Stimulated activated CD8-positive, alpha-beta memory T cell treated with anti-CD3 and anti-CD28 coated beads, Interleukin-12 subunit alpha, Interleukin-12 subunit beta, amount 100 ng/mL, for 1 hour (primary cell): ENCODE results near the gene VGLL4.

ENCODE experiments used
- DNase-seq: peaks from one replicate; pipeline ENCODE4 v3.0.0-alpha.2; 2020; ENCODE audit warnings: low read depth

VGLL4 gene

DNA sequence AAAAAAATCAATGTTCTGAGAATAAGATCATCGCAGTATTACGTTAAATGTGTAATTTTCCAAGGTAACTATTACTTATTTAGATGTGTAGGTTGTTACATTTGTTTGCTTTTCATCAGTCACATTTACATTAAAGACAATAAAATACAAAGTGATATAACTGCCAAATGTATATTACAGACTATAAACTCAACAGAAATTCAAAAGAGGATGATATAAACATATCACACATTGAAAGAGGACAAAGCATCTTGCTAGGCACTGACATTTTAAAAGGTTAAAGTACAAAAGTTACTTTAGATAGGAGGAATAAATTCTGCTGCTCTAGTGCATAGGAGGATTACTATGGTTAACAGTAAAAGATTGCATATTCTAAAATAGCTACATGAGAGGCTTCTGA, 16.1 kb downstream of the VGLL4 start:
- no peak for DNase-seq

DNA sequence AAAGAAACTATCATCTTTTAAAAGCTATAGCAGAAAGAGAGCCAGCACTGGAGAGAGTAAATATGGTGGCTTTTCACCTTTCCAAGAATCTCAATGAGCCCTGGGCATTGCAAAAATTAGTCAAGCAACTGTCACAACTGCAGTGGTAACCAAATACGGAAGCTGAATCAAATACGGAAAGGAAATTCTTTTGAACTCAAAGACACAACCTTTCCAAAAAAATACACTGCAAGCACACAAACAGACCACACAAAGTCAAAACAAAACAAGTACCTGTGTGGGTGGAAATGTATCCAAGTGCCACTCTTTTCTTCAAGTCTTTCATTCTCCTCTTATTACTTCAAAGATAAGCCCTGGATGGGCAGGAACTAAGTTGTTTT, 17.6 kb downstream of the VGLL4 start:
- DNase-seq: no peak

DNA sequence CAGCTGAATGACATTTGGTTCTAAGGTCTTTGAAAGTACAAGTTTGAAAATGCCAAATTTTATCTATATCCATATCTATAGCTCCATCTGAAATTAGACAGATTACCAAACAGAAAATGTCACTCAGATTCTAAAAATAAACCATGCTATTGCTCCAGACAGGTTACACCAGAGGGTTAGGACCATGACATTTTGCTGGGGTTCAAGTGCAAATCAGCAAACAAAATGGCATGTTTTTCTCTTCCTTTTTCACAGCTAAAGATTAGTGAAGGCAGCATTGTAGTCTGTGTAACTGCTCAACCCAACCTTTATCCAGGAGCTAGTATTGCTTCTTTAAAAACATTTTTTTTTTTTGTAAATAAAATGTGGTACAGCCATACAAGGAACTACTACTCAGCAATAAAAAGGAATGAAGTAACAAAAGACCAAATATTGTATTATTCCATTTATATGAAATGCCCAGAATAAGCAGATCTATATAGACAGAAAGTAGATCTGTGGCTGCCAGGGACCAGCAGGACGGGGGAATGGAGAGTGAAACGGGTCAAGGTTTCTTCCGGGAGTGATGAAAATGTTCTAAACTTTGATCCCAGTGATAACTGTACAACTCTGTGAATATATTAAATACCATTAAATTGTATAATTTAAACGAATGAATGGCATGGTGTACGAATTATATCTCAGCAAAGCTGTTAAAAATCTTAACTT, 18.2 kb downstream of the VGLL4 start:
- DNase-seq: no peak

- no peak for DNase-seq
Measured at GRCh38 chr3:11624704-11625375, 18.9 kb downstream of the VGLL4 start.

- no peak for DNase-seq
Measured at GRCh38 chr3:11624161-11624560, 19.6 kb downstream of the VGLL4 start.

DNA sequence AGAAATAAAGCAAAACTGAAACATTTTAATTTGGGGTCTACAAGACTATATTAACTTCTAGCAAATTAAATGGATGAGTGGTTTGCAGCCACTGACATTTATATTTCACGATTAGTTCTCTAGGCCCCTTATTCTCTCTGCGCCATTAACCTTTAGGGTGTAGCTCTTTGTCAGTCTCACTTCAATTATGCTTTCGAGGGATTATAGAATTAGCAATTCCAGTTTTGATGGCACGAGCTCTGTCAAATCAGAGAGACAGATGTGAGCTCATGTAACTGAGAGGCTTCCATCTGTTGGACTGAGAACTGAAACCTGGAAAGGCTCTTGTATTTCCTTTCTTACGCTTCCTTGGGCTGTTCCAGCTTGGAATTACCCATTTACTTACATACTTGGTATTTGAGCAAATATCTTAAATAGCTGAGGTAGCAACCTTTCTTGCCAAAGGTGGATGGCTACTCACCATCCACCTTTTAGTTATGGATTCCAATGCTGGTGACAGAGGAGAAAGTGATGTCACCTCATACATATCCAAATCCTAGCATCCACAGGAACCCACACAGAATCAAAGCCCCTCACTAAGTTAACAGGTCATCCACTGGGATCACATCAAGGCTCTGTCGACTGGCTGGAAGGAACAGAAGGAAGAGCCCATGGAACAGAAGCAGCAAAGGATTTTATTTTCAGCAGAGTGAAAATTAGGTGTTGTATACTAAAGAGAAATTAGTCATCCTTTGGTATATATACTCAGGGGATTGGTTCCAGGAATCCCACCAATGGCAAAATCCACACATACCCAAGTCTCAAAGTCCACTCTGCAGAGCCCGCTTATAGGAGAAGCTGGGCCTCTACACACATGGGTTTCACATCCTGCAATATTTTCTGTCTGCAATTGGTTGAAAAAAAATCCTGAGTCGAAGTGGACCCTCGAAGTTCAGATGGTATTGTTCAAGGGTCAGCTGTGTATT, 20.8 kb downstream of the VGLL4 start:
- DNase-seq: no peak

DNA sequence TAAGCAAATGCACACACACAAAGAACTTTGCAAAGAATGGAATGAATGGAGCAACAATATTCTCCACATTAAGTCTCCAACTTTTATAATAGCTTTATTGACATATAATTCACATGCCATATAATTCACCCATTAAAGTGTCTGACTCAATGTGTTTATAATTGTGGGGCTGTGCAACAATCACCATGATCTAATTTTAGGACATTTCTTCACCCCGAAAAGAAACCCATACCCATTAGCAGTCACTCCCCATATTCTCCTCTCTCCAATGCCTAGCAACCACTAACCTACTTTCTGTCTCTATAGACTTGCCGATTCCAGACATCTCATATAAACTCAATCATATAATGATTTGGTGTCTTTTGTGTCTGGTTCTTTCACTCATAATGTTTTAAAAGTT, 22.6 kb downstream of the VGLL4 start:
- DNase-seq: no peak

GRCh38 chr3:11619946-11620652, 23.6 kb downstream of the VGLL4 start:
- DNase-seq: no peak

- no peak for DNase-seq
Measured at GRCh38 chr3:11619461-11619860, 24.3 kb downstream of the VGLL4 start.

- DNase-seq: no peak
Measured at GRCh38 chr3:11618904-11619303, 24.8 kb downstream of the VGLL4 start.

GRCh38 chr3:11616551-11616950, 27.2 kb downstream of the VGLL4 start:
- DNase-seq: no peak

GRCh38 chr3:11613851-11614487, 29.7 kb downstream of the VGLL4 start:
- no peak for DNase-seq

DNA sequence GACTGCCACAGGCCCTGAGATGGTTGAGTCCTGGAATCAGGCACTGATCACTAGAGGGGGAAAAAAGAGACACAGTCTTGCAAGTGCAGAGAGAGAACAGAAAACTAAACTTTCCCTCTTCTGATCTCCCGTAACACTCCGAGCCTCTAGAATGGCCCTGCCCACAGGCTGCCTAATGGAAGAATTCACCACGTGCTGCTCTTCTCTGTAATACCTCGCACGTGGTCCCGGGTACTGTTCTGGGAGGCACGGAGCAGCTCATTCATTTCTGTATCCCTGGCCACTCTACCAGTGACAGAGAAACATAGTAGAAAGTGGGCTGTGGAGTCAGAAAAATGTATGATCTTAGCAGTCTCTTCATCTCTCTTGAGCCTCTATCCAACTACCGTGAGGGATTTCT, 30.4 kb downstream of the VGLL4 start:
- no peak for DNase-seq

DNA sequence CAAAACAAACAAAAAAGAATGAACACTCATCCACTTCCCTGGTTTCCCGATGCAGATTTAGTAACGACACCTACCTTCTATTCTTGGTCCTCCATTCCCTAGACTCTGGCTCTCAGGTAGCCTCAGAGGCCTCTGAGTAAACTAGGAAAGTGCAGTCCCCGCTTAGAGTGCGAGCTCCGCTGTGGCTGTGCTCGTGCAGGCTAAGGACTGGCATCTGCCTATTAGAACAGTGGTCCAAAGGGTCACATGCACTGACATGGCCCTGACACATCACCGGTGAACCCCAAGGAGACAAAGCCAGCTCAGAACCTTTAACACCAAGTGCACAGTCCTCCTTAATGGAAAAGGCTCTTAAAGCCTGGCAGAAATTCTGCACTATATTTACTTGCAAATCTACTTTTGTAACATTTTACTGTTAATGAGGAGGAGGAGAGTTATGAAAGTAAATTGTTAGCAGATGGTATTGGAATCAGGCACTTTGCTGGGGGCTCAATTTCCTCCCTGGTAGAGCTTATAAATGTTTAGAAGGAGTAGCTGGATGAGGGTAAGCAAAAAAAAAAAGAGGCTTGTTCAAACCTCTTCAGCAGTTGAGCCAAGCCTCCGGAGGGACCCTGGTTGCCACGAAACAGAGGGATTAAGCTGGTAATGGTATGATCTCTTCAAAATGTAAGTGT, 31.1 kb downstream of the VGLL4 start:
- no peak for DNase-seq

DNA sequence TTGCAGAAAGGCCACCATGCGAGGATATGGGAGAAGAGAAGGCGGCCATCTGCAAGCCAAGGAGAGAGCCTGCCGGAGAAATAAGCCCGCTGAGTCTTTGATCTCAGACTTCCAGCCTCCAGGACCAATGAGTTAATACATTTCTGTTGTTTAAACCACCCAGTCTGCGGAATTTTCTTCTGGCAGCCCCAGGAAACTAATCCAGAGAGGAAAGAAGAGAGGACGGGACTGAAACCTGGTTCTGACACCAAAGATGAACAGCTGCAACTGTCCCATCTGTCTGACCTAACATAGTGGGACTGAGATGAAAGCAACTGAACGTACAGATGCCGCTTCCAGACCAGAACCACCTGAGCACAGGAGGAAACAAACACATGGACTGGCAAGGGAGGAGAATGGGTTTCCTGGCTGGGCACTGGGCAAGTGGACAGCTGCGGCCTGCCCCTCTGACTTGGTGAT, 32.3 kb downstream of the VGLL4 start:
- no peak for DNase-seq

GRCh38 chr3:11610700-11611275, 32.9 kb downstream of the VGLL4 start:
- DNase-seq: no peak

- no peak for DNase-seq
Measured at GRCh38 chr3:11610044-11610671, 33.6 kb downstream of the VGLL4 start.

DNA sequence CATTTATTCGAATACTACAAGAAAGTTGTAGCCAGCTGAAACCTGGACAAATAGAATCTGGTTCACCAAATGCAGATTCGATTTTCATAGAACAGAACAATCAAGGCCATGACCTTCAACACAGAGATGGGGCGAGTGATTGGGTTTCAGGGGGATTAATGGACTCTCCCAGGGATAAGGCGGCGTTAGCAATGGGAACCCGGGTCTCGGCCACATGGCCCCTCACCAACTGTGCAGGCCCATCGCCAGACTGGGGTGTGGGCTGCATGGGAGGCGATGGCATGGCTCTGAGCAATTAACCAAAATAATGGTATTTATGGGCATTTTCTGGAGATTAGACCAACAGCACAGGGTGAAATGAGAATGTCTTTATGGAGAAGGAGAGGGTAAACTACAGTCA, 34.2 kb downstream of the VGLL4 start:
- DNase-seq: no peak

- no peak for DNase-seq
Measured at GRCh38 chr3:11607816-11608215, 35.9 kb downstream of the VGLL4 start.

GRCh38 chr3:11606865-11607440, 36.8 kb downstream of the VGLL4 start:
- DNase-seq: no peak
